Skin epidermis (tissue), 12 donors: Measurements from ENCODE around the gene XIRP1.
"Not testable (repeated sequence)": the region's sequence is repeated elsewhere in the genome, so short reads cannot be mapped to it uniquely, and the experiment has no call there.

ENCODE experiments used
- H3K27ac ChIP-seq, 21 experiments: fragments of 200-600 bp; sonication (generic) in 11 of 21; one replicate each; pipeline ENCODE4 v1.5.0; 2020; ENCODE audit warnings: mild to moderate bottlenecking in 3 of 21, inconsistent platforms in 2 of 21, moderate library complexity in 2 of 21
- H3K4me3 ChIP-seq, 7 experiments: fragments of 200-600 bp; sonication (generic) in 2 of 7; one replicate each; pipeline ENCODE4 v1.5.0; 2020; ENCODE audit warnings: inconsistent platforms in 2 of 7, mild to moderate bottlenecking in 2 of 7, moderate library complexity in 1 of 7

The XIRP1 gene

GRCh38 chr3:39192490-39193092, at the start of gene XIRP1:
XIRP1 (minus strand) TSS chr3:39192595; CDS start chr3:39189445, 3,150 bp downstream.
- no peak within 1 kb of the TSS for H3K27ac ChIP-seq
- H3K4me3 ChIP-seq, result no peak within 1 kb of the TSS

GRCh38 chr3:39241561-39241960, 49.2 kb upstream of the XIRP1 start:
- no peak overlapping the region for H3K4me3 ChIP-seq

GRCh38 chr3:39237027-39237426, 44.6 kb upstream of the XIRP1 start:
- Histone ChIP-seq H3K4me3 (no peak overlapping the region), H3K27ac (no peak overlapping the region)

More at GRCh38 chr3:39241561-39241960, 49.2 kb upstream of the XIRP1 start:
- peak overlapping the region in 1 of 21 experiments; percentile 48 for H3K27ac ChIP-seq

- no peak overlapping the region for H3K4me3 ChIP-seq
- no peak overlapping the region for H3K27ac ChIP-seq
Measured at GRCh38 chr3:39234651-39235050, 42.3 kb upstream of the XIRP1 start.

GRCh38 chr3:39232859-39233258, 40.5 kb upstream of the XIRP1 start:
- H3K4me3 ChIP-seq, result no peak overlapping the region
- H3K27ac ChIP-seq, result no peak overlapping the region

- H3K27ac ChIP-seq, result no peak overlapping the region
Measured at GRCh38 chr3:39230453-39230852, 38.1 kb upstream of the XIRP1 start.

GRCh38 chr3:39228496-39228895, 36.1 kb upstream of the XIRP1 start:
- H3K4me3 ChIP-seq, result no peak overlapping the region
- H3K27ac ChIP-seq, result no peak overlapping the region

More at GRCh38 chr3:39230453-39230852, 38.1 kb upstream of the XIRP1 start:
- no peak overlapping the region for H3K4me3 ChIP-seq

GRCh38 chr3:39227596-39227995, 35.2 kb upstream of the XIRP1 start:
- H3K4me3 ChIP-seq, H3K27ac ChIP-seq: not testable (repeated sequence)

- Histone ChIP-seq H3K27ac (no peak overlapping the region), H3K4me3 (no peak overlapping the region)
Measured at GRCh38 chr3:39226106-39226741, 33.8 kb upstream of the XIRP1 start.

GRCh38 chr3:39224288-39224687, 31.9 kb upstream of the XIRP1 start:
- no peak overlapping the region for H3K27ac ChIP-seq
- no peak overlapping the region for H3K4me3 ChIP-seq

- Histone ChIP-seq H3K4me3 (no peak overlapping the region), H3K27ac (no peak overlapping the region)
Measured at GRCh38 chr3:39222939-39223338, 30.5 kb upstream of the XIRP1 start.

- Histone ChIP-seq H3K27ac (no peak overlapping the region), H3K4me3 (no peak overlapping the region)
Measured at GRCh38 chr3:39222462-39222861, 30.1 kb upstream of the XIRP1 start.

GRCh38 chr3:39221141-39221530, 28.7 kb upstream of the XIRP1 start:
- no peak overlapping the region for H3K27ac ChIP-seq

GRCh38 chr3:39220407-39221140, 28.2 kb upstream of the XIRP1 start:
- Histone ChIP-seq H3K4me3 (no peak overlapping the region), H3K27ac (no peak overlapping the region)

More at GRCh38 chr3:39221141-39221530, 28.7 kb upstream of the XIRP1 start:
- H3K4me3 ChIP-seq, result no peak overlapping the region

GRCh38 chr3:39219702-39220101, 27.3 kb upstream of the XIRP1 start:
- Histone ChIP-seq H3K27ac (no peak overlapping the region), H3K4me3 (no peak overlapping the region)

GRCh38 chr3:39216176-39216790, 23.9 kb upstream of the XIRP1 start:
- H3K27ac ChIP-seq, result peak overlapping the region in 3 of 21 experiments; percentile 7 to 26 (median 18)

GRCh38 chr3:39213613-39214012, 21.2 kb upstream of the XIRP1 start:
- no peak overlapping the region for H3K4me3 ChIP-seq
- H3K27ac ChIP-seq, result no peak overlapping the region

More at GRCh38 chr3:39216176-39216790, 23.9 kb upstream of the XIRP1 start:
- no peak overlapping the region for H3K4me3 ChIP-seq

GRCh38 chr3:39212665-39213064, 20.3 kb upstream of the XIRP1 start:
- Histone ChIP-seq H3K4me3 (no peak overlapping the region), H3K27ac (no peak overlapping the region)

- no peak overlapping the region for H3K4me3 ChIP-seq
- H3K27ac ChIP-seq, result no peak overlapping the region
Measured at GRCh38 chr3:39211332-39212130, 19.1 kb upstream of the XIRP1 start.

- Histone ChIP-seq H3K4me3 (no peak overlapping the region), H3K27ac (no peak overlapping the region)
Measured at GRCh38 chr3:39210078-39210477, 17.7 kb upstream of the XIRP1 start.
